Naive thymus-derived CD4-positive, alpha-beta T cell (primary cell): ENCODE results near the gene BPIFB3. TPM values are rescaled to one million over a fixed set of nuclear protein-coding genes. Genes with fewer than 3 reads are reported as not detected.
A peak's percentile ranks its signal among the peaks of the same experiment; 100 is the strongest.

ENCODE experiments used
- ATAC-seq: fragments of 150-1000 bp; cut with Tn5 transposase; 2 replicates; pipeline ENCODE4 v1.10.0; 2021; ENCODE audit warnings: mild to moderate bottlenecking, moderate library complexity
- CTCF ChIA-PET: fragments of 350-600 bp; sonication (Branson Sonifier 250); formaldehyde crosslinking; loops from one replicate; lab custom pipeline; 2021; ENCODE audit warnings: antibody characterized with exemption; lab: Charles Lee
- POLR2A ChIA-PET: fragments of 350-600 bp; sonication (Branson Sonifier 250); formaldehyde crosslinking; loops from one replicate; lab custom pipeline; 2021; ENCODE audit warnings: antibody characterized with exemption, inconsistent platforms; lab: Charles Lee
- DNase-seq, 9 donors: peaks; one replicate each; pipeline versions ENCODE4 v3.0.0 to v3.0.0-alpha.2; 2020 to 2022; ENCODE audit warnings: mixed read lengths in 1 of 9
- H3K27ac ChIP-seq: one replicate; pipeline ENCODE4 v1.7.0; 2013; ENCODE audit warnings: mild to moderate bottlenecking, low read depth, low read length, moderate library complexity
- H3K27me3 ChIP-seq, 2 donors: one replicate each; pipeline ENCODE4 v1.7.0; 2013; ENCODE audit warnings: low read length in 2 of 2, mild to moderate bottlenecking in 2 of 2, moderate library complexity in 2 of 2; ENCODE audit not compliant: control insufficient read depth in 2 of 2, insufficient read depth in 2 of 2
- H3K36me3 ChIP-seq, 3 experiments: 1 replicate in 2 of 3; 2 replicates in 1 of 3; pipeline ENCODE4 v1.7.0; 2013; ENCODE audit warnings: low read length in 3 of 3, mild to moderate bottlenecking in 3 of 3, moderate library complexity in 1 of 3; ENCODE audit not compliant: insufficient read depth in 3 of 3, control insufficient read depth in 2 of 3
- H3K4me1 ChIP-seq, 2 donors: one replicate each; pipeline ENCODE4 v1.7.0; 2013; ENCODE audit warnings: low read length in 2 of 2, mild to moderate bottlenecking in 2 of 2, moderate library complexity in 1 of 2; ENCODE audit not compliant: control insufficient read depth in 2 of 2, insufficient read depth in 2 of 2
- H3K4me3 ChIP-seq: 2 replicates; pipeline ENCODE4 v1.7.0; 2013; ENCODE audit warnings: mild to moderate bottlenecking, low read length
- H3K9me3 ChIP-seq, 3 experiments: 1 replicate in 2 of 3; 2 replicates in 1 of 3; pipeline ENCODE4 v1.7.0; 2013; ENCODE audit warnings: low read length in 3 of 3; ENCODE audit not compliant: control insufficient read depth in 2 of 3
- H3K27ac Mint-ChIP-seq, 9 donors: one replicate each; pipeline ENCODE4 v1.8.0; 2020 to 2022; ENCODE audit warnings: mixed read lengths in 9 of 9, mild to moderate bottlenecking in 8 of 9, moderate library complexity in 5 of 9, inconsistent platforms in 2 of 9
- H3K27me3 Mint-ChIP-seq, 5 donors: one replicate each; pipeline ENCODE4 v1.8.0; 2021 to 2022; ENCODE audit warnings: mixed read lengths in 5 of 5, mild to moderate bottlenecking in 1 of 5
- H3K36me3 Mint-ChIP-seq, 5 donors: one replicate each; pipeline ENCODE4 v1.8.0; 2020 to 2022; ENCODE audit warnings: mixed read lengths in 5 of 5, mild to moderate bottlenecking in 3 of 5, inconsistent platforms in 1 of 5
- H3K4me1 Mint-ChIP-seq, 7 donors: one replicate each; pipeline ENCODE4 v1.8.0; 2020 to 2022; ENCODE audit warnings: mixed read lengths in 7 of 7, mild to moderate bottlenecking in 3 of 7, inconsistent platforms in 1 of 7
- H3K4me3 Mint-ChIP-seq, 10 donors: one replicate each; pipeline ENCODE4 v1.8.0; 2020 to 2022; ENCODE audit warnings: mild to moderate bottlenecking in 10 of 10, mixed read lengths in 10 of 10, moderate library complexity in 6 of 10, inconsistent platforms in 2 of 10
- H3K9me3 Mint-ChIP-seq, 11 donors: one replicate each; pipeline ENCODE4 v1.8.0; 2020 to 2022; ENCODE audit warnings: mixed read lengths in 11 of 11, mild to moderate bottlenecking in 4 of 11, inconsistent platforms in 1 of 11, moderate library complexity in 1 of 11
- intact Hi-C, 2 donors: fragments of 100-400 bp; cut with micrococcal nuclease; formaldehyde crosslinking; loops; one replicate each; pipeline ENCODE4 v1.15.1; 2023
- polyA plus RNA-seq, 2 donors: library from polyadenylated mRNA; unstranded; fragments of 300-500 nt; fragmentation: Illumina TruSeq; gene quantifications; one replicate each; pipeline ENCODE4 v1.2.3, GENCODE V29; 2021
- total RNA-seq, 6 experiments: library from RNA in 5 of 6; stranded (reverse) in 5 of 6; gene quantifications; 1 replicate in 5 of 6; 2 replicates in 1 of 6; pipeline ENCODE4 v1.2.3 and lab custom pipeline; 2021 to 2026

The BPIFB3 gene
- total and polyA plus RNA-seq, 7 experiments from 2014 or later, result not detected

- Mint-ChIP-seq H3K4me1 (peaks cover 2 to 40% (median 14%) of the 10 kb centered on the region in 7 donors), H3K36me3 (no peaks in the 10 kb centered on the region), H3K9me3 (no peaks in the 10 kb centered on the region), H3K27me3 (no peaks in the 10 kb centered on the region), H3K27ac (peak overlapping the region in 3 of 9 donors; percentile 57 to 83 (median 76)), H3K4me3 (no peak overlapping the region)
- Histone ChIP-seq H3K9me3 (no peaks in the 10 kb centered on the region), H3K4me3 (no peak overlapping the region), H3K27ac (no peak overlapping the region), H3K27me3 (no peaks in the 10 kb centered on the region), H3K36me3 (no peaks in the 10 kb centered on the region), H3K4me1 (no peaks in the 10 kb centered on the region)
- DNase-seq (no peak), ATAC-seq (no peak)
- intact Hi-C loops, result no loop called here
- CTCF ChIA-PET, result interaction anchor here (0.5 kb wide), 1 partner anchor 36 kb away, joined by 3 read pairs; no protein-coding TSS in a partner anchor
- POLR2A ChIA-PET, result no interaction called here
Measured at GRCh38 chr20:33016581-33017109, 37.1 kb upstream of the BPIFB3 start.

DNA sequence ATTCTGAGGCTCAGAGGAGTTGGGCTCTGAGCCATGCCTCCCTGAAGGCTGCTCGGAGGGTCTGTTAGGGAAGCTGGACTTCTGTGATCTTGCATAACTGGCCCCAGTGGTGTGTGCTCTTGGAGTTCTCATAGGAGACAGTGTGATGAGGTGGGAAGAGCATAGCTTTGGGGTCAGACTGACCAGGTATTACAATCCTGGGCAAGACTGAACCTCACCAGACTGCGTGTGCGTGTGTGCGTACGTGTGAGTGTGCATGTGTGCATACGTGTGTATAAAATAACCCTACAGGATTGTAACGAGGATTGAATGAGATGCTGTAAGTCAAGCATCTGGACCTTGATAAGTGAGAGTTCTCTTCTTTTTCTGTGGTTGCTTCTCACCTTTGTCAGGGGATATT is 36.2 kb upstream of the BPIFB3 start:
- intact Hi-C loops, result no loop called here
- Histone ChIP-seq H3K4me1 (no peaks in the 10 kb centered on the region), H3K9me3 (no peaks in the 10 kb centered on the region), H3K36me3 (no peaks in the 10 kb centered on the region), H3K27ac (no peak overlapping the region), H3K4me3 (no peak overlapping the region), H3K27me3 (no peaks in the 10 kb centered on the region)
- H3K4me3 Mint-ChIP-seq, result no peak overlapping the region
- peak overlapping the region in 2 of 9 donors; percentile 0 to 65 for H3K27ac Mint-ChIP-seq
- ChIA-PET CTCF (interaction anchor here (0.5 kb wide), 1 partner anchor 483 kb away, joined by 3 read pairs; no protein-coding TSS in a partner anchor), POLR2A (no interaction called here)
- peaks cover 2 to 39% (median 14%) of the 10 kb centered on the region in 7 donors for H3K4me1 Mint-ChIP-seq
- ATAC-seq, result no peak
- no peak for DNase-seq
- H3K27me3 Mint-ChIP-seq, result no peaks in the 10 kb centered on the region
- no peaks in the 10 kb centered on the region for H3K36me3 Mint-ChIP-seq
- H3K9me3 Mint-ChIP-seq, result no peaks in the 10 kb centered on the region

- Histone ChIP-seq H3K9me3 (no peaks in the 10 kb centered on the region), H3K27me3 (no peaks in the 10 kb centered on the region), H3K4me3 (no peak overlapping the region), H3K4me1 (no peaks in the 10 kb centered on the region), H3K27ac (no peak overlapping the region), H3K36me3 (no peaks in the 10 kb centered on the region)
- Mint-ChIP-seq H3K4me1 (peaks cover 2 to 34% (median 14%) of the 10 kb centered on the region in 7 donors), H3K9me3 (no peaks in the 10 kb centered on the region), H3K27ac (no peak overlapping the region), H3K36me3 (no peaks in the 10 kb centered on the region), H3K27me3 (no peaks in the 10 kb centered on the region), H3K4me3 (no peak overlapping the region)
- ChIA-PET CTCF (no interaction called here), POLR2A (no interaction called here)
- DNase-seq (no peak), ATAC-seq (no peak)
- intact Hi-C loops, result no loop called here
Measured at GRCh38 chr20:33018169-33018931, 35.4 kb upstream of the BPIFB3 start.

GRCh38 chr20:33019465-33020277 is 34.0 kb upstream of the BPIFB3 start:
- no peaks in the 10 kb centered on the region for H3K4me1 ChIP-seq
- Mint-ChIP-seq H3K36me3 (no peaks in the 10 kb centered on the region), H3K27me3 (no peaks in the 10 kb centered on the region), H3K4me1 (peaks cover 2 to 33% (median 14%) of the 10 kb centered on the region in 7 donors), H3K4me3 (no peak overlapping the region), H3K9me3 (no peaks in the 10 kb centered on the region), H3K27ac (peak overlapping the region in 3 of 9 donors; percentile 36 to 76 (median 75))
- no peaks in the 10 kb centered on the region for H3K36me3 ChIP-seq
- no peak overlapping the region for H3K27ac ChIP-seq
- ChIA-PET CTCF (interaction anchor here (0.6 to 0.7 kb wide), 2 partner anchors 225 to 286 kb away, joined by 3 to 4 read pairs; no protein-coding TSS in a partner anchor), POLR2A (no interaction called here)
- H3K4me3 ChIP-seq, result no peak overlapping the region
- H3K9me3 ChIP-seq, result no peaks in the 10 kb centered on the region
- H3K27me3 ChIP-seq, result no peaks in the 10 kb centered on the region
- ATAC-seq (no peak), DNase-seq (no peak)
- intact Hi-C loops, result no loop called here

DNA sequence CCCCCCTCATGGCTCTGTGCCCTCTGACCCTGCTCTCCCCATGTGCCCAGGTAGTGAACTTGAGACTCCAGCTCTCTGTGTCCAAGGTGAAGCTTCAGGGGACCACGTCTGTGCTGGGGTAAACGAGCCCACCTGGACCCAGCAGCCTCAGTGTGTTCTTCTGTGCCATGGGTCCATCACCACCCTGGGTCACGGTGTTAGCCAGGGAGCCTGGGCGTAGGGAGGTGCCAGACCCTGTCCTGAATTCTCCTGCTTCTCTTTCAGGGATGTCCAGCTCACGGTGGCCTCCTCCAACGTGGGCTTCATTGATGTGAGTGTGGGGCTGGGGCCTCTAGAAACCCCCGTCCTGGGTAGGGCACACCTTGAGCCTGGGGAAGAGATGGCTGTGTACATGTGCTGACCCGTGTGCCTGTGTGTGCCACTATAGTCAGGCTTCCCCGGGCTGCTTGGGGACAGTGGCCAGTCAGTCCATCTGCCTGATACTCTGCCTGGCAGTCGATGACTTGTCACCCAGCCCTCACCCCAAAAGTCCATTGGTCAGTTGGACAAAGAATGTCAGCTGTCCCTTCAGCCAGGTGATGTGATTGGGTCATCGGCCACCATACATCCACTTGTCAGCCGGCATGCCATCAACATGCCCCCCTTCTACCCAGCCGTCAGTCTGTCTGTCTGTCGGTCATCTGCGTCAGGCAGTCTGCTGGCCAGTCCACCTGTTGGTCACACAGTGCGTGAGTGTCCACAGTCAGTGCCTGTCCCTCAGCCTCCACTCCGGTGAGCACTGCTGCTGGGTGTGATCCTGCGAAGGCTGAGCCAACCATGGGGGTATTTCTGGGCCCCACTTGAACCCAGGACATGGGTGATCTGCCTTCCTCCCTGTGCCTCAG is 33.2 kb upstream of the BPIFB3 start:
- ChIA-PET CTCF (interaction anchor here (0.7 kb wide), 1 partner anchor 226 kb away, joined by 4 read pairs; no protein-coding TSS in a partner anchor), POLR2A (no interaction called here)
- Mint-ChIP-seq H3K9me3 (no peaks in the 10 kb centered on the region), H3K27ac (peak overlapping the region in 1 of 9 donors; percentile 36), H3K4me1 (peaks cover 2 to 24% (median 12%) of the 10 kb centered on the region in 7 donors), H3K27me3 (no peaks in the 10 kb centered on the region), H3K36me3 (no peaks in the 10 kb centered on the region), H3K4me3 (no peak overlapping the region)
- H3K36me3 ChIP-seq, result no peaks in the 10 kb centered on the region
- H3K4me1 ChIP-seq, result no peaks in the 10 kb centered on the region
- H3K4me3 ChIP-seq, result no peak overlapping the region
- no peaks in the 10 kb centered on the region for H3K27me3 ChIP-seq
- DNase-seq, result no peak
- H3K27ac ChIP-seq, result no peak overlapping the region
- no peaks in the 10 kb centered on the region for H3K9me3 ChIP-seq
- intact Hi-C loops, result no loop called here
- no peak for ATAC-seq

- Mint-ChIP-seq H3K27me3 (no peaks in the 10 kb centered on the region), H3K4me1 (peaks cover 0 to 14% (median 4%) of the 10 kb centered on the region in 7 donors), H3K9me3 (no peaks in the 10 kb centered on the region), H3K36me3 (no peaks in the 10 kb centered on the region), H3K4me3 (no peak overlapping the region), H3K27ac (peak overlapping the region in 1 of 9 donors; percentile 46)
- ChIA-PET CTCF (no interaction called here), POLR2A (interaction anchor here (1.0 kb wide), 1 partner anchor 50 kb away, joined by 3 read pairs; no protein-coding TSS in a partner anchor)
- H3K36me3 ChIP-seq, result no peaks in the 10 kb centered on the region
- H3K9me3 ChIP-seq, result no peaks in the 10 kb centered on the region
- H3K4me3 ChIP-seq, result no peak overlapping the region
- intact Hi-C loops, result no loop called here
- H3K27ac ChIP-seq, result no peak overlapping the region
- no peaks in the 10 kb centered on the region for H3K4me1 ChIP-seq
- no peak for DNase-seq
- no peak for ATAC-seq
- no peaks in the 10 kb centered on the region for H3K27me3 ChIP-seq
Measured at GRCh38 chr20:33021879-33022278, 31.8 kb upstream of the BPIFB3 start.
